NCI-H2029 (cell line): ENCODE results near the gene TACC2.
"Not testable (repeated sequence)": the region's sequence is repeated elsewhere in the genome, so short reads cannot be mapped to it uniquely, and the experiment has no call there.

Experiments used
- DNase-seq: peaks from one replicate; lab custom pipeline; 2025; lab: John Stamatoyannopoulos, UW

TACC2 gene

GRCh38 chr10:121978511-121978910 lies 10.5 kb upstream of the TACC2 start:
- no peak for DNase-seq

GRCh38 chr10:121981346-121981745 lies 7.6 kb upstream of the TACC2 start:
- DNase-seq: no peak

- DNase-seq: no peak
Measured at GRCh38 chr10:121983852-121984251, 5.1 kb upstream of the TACC2 start.

- DNase-seq: no peak
Measured at GRCh38 chr10:121984463-121984862, 4.5 kb upstream of the TACC2 start.

- no peak for DNase-seq
Measured at GRCh38 chr10:121990015-121990677, 1.2 kb downstream of the TACC2 start.

GRCh38 chr10:121991727-121992126 lies 2.8 kb downstream of the TACC2 start:
- DNase-seq: not testable (repeated sequence)

- DNase-seq: no peak
Measured at GRCh38 chr10:121994429-121994941, 5.5 kb downstream of the TACC2 start.

- no peak for DNase-seq
Measured at GRCh38 chr10:121998462-121998861, 9.5 kb downstream of the TACC2 start.

- no peak for DNase-seq
Measured at GRCh38 chr10:121999301-121999700, 10.3 kb downstream of the TACC2 start.

- no peak for DNase-seq
Measured at GRCh38 chr10:122001698-122002097, 12.7 kb downstream of the TACC2 start.

- DNase-seq: no peak
Measured at GRCh38 chr10:122007415-122007814, 18.5 kb downstream of the TACC2 start.

GRCh38 chr10:122010405-122011050 lies 21.6 kb downstream of the TACC2 start:
- DNase-seq: no peak

GRCh38 chr10:122012731-122013130 lies 23.8 kb downstream of the TACC2 start:
- no peak for DNase-seq

- no peak for DNase-seq
Measured at GRCh38 chr10:122013311-122013780, 24.4 kb downstream of the TACC2 start.

- no peak for DNase-seq
Measured at GRCh38 chr10:122014652-122015248, 25.8 kb downstream of the TACC2 start.

GRCh38 chr10:122017926-122018325 lies 29.0 kb downstream of the TACC2 start:
- DNase-seq: not testable (repeated sequence)

- DNase-seq: no peak
Measured at GRCh38 chr10:122018491-122018890, 29.5 kb downstream of the TACC2 start.

- DNase-seq: no peak
Measured at GRCh38 chr10:122018951-122019413, 30.0 kb downstream of the TACC2 start.

GRCh38 chr10:122019414-122019975 lies 30.5 kb downstream of the TACC2 start:
- peak; percentile 22 for DNase-seq

- no peak for DNase-seq
Measured at GRCh38 chr10:122020226-122020625, 31.3 kb downstream of the TACC2 start.

- no peak for DNase-seq
Measured at GRCh38 chr10:122021379-122021778, 32.4 kb downstream of the TACC2 start.

GRCh38 chr10:122021828-122022227 lies 32.9 kb downstream of the TACC2 start:
- DNase-seq: no peak

- DNase-seq: no peak
Measured at GRCh38 chr10:122022276-122022675, 33.3 kb downstream of the TACC2 start.
